GM21423 (cell line): ENCODE results near the gene PLA2G2C.
"Not testable (repeated sequence)": the region's sequence is repeated elsewhere in the genome, so short reads cannot be mapped to it uniquely, and the experiment has no call there.

Source experiments
- ATAC-seq: cut with Tn5 transposase; IDR thresholded peaks from one replicate; pipeline ENCODE4 v1.9.1; 2021; ENCODE audit warnings: mild to moderate bottlenecking, moderate library complexity; ENCODE audit not compliant: unreplicated experiment

Gene PLA2G2C

GRCh38 chr1:20138346-20138745 lies 48.0 kb downstream of the PLA2G2C start:
- ATAC-seq: no peak

DNA sequence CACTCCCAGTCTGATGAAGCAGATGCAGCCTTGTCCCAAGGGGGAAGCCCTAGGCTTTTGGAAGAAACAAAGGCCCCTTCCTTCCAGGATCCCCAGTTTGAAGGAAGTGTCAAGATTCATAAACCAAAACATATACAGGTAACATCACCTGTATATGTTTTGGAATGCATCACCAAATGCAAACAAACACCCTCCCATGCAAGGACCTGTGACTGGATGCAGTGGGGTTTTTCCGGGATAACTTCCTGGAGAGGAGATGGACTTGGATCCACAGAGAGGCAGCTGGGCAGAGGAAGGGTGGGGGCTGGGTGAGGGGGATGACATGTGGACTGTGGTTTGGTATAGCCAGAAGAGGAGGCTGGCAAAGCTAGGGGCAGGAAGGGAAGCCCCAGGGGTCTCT lies 48.7 kb downstream of the PLA2G2C start:
- ATAC-seq: no peak

- ATAC-seq: no peak
These were observed 49.3 kb downstream of the PLA2G2C start for GRCh38 chr1:20137055-20137454.

DNA sequence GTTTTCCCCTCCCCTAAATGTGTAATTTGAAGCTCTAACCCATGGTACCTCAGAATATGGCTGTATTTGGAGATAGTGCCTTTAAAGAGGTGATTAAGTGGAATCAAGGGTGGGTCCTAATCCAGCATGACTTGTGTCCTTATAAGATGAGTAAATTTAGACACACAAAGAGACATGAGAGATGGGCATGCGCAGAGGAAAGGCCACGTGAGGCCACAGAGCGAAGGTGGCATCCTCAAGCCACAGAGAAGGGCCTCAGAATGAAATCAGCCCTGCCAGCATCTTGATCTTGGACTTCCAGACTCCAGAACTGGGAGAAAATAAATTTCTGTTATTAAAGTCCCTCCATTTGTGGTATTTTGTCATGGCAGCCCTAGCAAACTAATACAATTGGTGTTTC lies 50.1 kb downstream of the PLA2G2C start:
- ATAC-seq: no peak

GRCh38 chr1:20134995-20135394 lies 51.3 kb downstream of the PLA2G2C start:
- no peak for ATAC-seq

DNA sequence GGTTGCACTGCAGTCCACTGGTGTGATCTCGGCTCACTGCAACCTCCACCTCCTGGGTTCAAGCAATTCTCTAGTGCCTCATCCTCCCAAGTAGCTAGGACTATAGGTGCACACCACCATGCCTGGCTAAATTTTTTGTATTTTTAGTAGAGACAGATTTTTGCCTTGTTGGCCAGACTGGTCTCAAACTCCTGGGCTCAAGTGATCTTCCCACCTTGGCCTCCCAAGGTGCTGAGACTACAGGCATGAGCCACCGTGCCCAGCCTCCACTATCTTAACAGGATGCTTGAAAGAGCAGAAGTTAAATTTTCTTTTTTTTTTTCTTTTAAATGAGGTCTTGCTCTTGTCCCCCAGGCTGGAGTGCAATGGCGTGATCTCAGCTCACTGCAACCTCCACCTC lies 55.8 kb downstream of the PLA2G2C start:
- ATAC-seq: not testable (repeated sequence)

DNA sequence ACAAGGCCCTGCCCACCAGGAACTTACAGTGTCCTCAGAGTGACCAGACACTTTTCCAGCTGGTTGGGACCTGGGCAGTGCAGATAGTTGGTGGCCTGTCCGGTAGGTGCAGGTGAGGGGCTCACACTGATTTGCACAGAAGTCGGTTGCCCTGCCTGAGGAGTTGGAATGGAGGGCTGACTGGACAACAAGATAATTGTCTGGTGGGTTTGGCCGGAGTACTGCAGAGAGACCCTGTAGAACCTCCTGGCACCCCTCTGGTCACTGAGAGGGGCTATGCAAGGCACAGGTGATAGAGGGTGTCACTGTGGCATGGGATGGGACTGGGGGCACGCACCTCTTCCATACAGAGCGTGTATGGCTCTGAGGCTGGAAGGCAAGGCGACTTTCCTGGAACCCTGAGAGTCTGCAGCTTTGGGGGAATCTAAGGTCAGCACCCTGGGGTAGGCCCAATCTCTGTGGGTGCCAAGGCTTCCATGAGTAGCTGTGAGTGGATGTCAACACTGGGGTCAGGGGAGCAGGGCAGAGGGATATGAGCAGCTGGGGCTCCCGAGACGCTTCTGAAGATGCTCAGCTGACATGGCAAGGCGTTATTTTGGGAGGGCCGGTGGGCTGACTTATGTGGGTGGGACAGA lies 59.4 kb downstream of the PLA2G2C start:
- ATAC-seq: no peak

- ATAC-seq: peak; percentile 58
These were observed 60.1 kb downstream of the PLA2G2C start for GRCh38 chr1:20126041-20126805.

DNA sequence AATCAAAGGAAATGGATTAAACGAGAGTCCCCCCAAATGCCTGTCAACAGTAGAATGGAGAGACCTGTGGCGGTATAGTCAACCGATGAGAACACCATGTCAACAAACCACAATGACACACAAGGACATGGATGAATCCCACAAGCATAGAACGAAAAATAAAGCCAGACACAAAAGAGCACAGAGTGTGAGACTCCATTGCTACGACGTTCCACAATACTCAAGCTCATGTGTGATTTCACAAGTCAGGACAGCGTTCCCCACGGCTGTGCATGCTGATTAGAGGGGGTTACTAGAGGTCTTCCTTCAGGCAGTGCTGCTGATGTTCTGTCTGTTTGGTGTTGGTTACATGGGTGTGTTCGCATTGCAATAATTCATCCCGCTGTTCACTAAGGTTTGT lies 61.2 kb downstream of the PLA2G2C start:
- ATAC-seq: no peak

DNA sequence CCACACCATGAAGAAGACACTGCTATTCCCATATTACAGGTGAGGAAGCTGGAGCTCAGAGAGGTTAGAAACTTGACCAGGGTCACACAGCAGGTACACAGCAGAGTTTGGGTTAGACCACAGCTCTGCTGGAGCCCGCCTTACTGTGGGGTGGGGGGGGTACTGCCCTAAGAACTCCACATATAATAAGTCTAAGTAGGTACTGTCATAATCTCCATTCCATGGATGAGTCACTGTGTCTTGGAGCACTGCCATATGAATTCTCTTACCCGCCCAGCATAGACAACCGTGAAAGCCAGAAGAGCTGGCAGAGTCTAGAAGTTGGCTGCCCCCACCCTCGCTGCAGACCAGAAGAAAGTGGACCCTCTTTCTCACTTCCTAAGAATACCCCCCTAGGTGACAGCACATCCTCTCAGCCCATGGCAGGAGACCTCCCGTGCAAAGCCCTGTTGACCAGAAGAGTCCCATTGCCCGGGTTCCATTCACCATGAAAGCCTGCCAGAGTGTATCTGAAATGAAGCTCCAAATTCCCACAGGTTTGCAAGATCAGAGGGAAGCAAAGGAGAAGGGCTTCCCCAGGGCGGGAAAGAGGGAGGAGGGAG lies 61.8 kb downstream of the PLA2G2C start:
- ATAC-seq: no peak

DNA sequence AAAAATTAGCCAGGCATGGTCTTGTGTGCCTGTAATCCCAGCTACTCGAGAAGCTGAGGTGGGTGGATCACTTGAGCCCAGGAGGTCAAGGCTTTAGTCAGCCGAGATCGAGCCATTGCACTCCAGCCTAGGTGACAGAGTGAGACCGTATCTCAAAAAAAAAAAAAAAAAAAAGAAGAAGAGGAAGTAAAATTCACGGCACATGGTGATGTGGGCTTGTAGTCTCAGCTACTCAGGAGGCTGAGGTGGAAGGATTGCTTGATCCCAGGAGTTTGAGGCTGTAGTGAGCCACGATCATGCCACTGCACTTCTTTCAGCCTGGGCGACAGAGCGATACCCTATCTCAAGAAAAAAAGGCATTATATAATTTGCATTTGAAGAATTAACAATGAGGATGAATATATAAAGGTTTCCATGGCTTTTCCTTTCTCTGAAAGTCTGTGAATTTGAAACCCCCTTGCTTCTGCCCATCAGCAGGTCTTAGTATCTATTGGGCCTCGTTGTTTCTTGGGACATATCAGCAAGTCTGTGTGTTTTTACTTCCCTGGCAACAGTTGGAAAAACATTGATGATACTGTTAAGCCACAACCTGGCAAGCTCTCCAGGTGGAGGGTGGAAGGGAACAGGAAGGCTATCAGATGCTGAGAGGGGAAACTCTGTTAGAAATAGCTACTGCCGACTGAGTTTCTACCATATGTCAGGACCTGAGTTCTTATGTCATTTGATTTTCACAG lies 62.4 kb downstream of the PLA2G2C start:
- no peak for ATAC-seq

GRCh38 chr1:20120796-20121195 lies 65.5 kb downstream of the PLA2G2C start:
- ATAC-seq: no peak

GRCh38 chr1:20119347-20119746 lies 67.0 kb downstream of the PLA2G2C start, which contains the start of gene PLA2G2D:
TSS of gene PLA2G2D (minus strand) at chr1:20119536. CDS start at chr1:20119498, 38 bp downstream.
- no peak for ATAC-seq

DNA sequence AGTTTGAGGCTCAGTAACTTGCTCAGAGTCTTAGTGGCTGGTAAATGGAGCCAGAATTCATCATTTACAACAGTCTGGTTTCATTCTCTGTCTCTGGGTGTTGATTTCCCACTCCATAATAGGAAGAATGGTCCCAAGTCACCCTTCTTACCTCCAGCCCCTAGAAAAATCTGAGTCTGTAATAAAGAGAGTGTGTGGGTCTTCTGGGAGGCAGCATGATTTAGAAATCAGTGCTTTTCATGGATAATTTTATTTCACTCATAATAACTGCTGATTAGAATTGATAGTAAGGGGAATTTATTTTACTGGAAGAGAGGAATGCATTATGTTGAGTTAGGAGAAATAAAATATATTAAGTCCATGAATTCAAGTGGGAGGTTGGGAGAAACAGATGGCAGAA lies 69.1 kb downstream of the PLA2G2C start:
- ATAC-seq: no peak

DNA sequence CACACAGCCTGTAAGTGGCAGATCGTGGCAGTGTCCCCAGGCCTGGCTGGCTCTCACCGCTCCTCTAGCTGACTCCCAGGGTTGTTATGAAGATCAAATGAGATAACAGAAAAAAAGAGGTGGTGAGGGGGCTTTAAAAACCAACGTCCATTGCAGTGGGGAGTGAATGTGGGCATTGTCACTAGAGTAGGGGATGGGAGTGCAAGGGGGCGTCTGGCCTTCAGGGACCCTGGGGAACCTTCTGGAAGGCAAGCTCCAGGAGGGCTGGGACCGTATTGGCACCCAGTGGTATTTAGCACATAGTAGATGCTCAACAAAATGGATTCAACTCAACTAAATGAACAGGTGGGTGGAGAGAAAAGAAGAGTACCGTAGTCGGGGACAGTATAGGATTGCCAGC lies 70.4 kb downstream of the PLA2G2C start:
- ATAC-seq: no peak

GRCh38 chr1:20115479-20115878 lies 70.8 kb downstream of the PLA2G2C start:
- ATAC-seq: no peak

- ATAC-seq: no peak
These were observed 72.2 kb downstream of the PLA2G2C start for GRCh38 chr1:20114021-20114648.
